ENCODE results near the gene EIPR1.

EIPR1 gene

GRCh38 chr2:3171564-3172264 lies 205.9 kb downstream of the EIPR1 start:
- DNase-seq = no peak

- no peak for DNase-seq
Observed at GRCh38 chr2:3170792-3171455, 206.7 kb downstream of the EIPR1 start.

- no peak for DNase-seq
Observed at GRCh38 chr2:3169106-3169870, 208.3 kb downstream of the EIPR1 start.

- no peak for DNase-seq
Observed at GRCh38 chr2:3168230-3168891, 209.3 kb downstream of the EIPR1 start.

GRCh38 chr2:3163401-3163800 lies 214.2 kb downstream of the EIPR1 start:
- DNase-seq = no peak

- DNase-seq = no peak
Observed at GRCh38 chr2:3162442-3163077, 215.1 kb downstream of the EIPR1 start.

GRCh38 chr2:3160751-3161330 lies 216.8 kb downstream of the EIPR1 start:
- no peak for DNase-seq

- no peak for DNase-seq
Observed at GRCh38 chr2:3159782-3160545, 217.7 kb downstream of the EIPR1 start.

- DNase-seq = no peak
Observed at GRCh38 chr2:3154700-3155099, 222.9 kb downstream of the EIPR1 start.

- DNase-seq = no peak
Observed at GRCh38 chr2:3154146-3154545, 223.5 kb downstream of the EIPR1 start.

GRCh38 chr2:3151153-3151918 lies 226.3 kb downstream of the EIPR1 start:
- no peak for DNase-seq

GRCh38 chr2:3149441-3150217 lies 228.0 kb downstream of the EIPR1 start:
- no peak for DNase-seq

- DNase-seq = no peak
Observed at GRCh38 chr2:3148716-3149115, 228.9 kb downstream of the EIPR1 start.

- DNase-seq = no peak
Observed at GRCh38 chr2:3147651-3148530, 229.7 kb downstream of the EIPR1 start.

- DNase-seq = no peak
Observed at GRCh38 chr2:3146772-3147650, 230.6 kb downstream of the EIPR1 start.

GRCh38 chr2:3146175-3146574 lies 231.4 kb downstream of the EIPR1 start:
- no peak for DNase-seq

- DNase-seq = no peak
Observed at GRCh38 chr2:3145471-3146021, 232.1 kb downstream of the EIPR1 start.

- DNase-seq = no peak
Observed at GRCh38 chr2:3144856-3145255, 232.8 kb downstream of the EIPR1 start.
